ENCODE results near the gene MIS12.

Gene MIS12

GRCh38 chr17:5536866-5537650, 50.7 kb downstream of the MIS12 start:
- no peak for DNase-seq

GRCh38 chr17:5539286-5539685, 52.9 kb downstream of the MIS12 start:
- DNase-seq = no peak

DNA sequence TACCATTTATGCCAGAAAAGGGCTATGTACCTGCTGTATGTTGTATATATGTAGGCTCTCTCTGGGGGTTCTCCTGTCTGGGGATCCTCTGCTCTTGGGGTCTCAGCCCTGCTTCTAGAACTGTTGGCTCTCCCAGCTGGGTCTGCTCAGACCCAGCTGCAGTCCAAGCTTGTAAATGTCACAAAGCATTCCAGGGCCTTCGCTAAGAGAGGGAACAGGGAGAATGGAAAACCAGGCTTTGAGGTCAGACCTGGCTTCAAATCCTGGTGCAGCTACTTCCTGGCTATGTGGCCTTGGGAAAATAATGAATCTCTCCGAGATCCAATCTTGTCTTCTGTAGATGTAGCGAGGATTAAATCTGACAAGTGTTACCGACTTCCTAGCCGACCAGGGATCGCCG, 54.0 kb downstream of the MIS12 start:
- DNase-seq = no peak

Data from midbrain (tissue), 1 donor.